GM19023 (cell line): Measurements from ENCODE around the gene FFAR3.
"Not testable (repeated sequence)": the region's sequence is repeated elsewhere in the genome, so short reads cannot be mapped to it uniquely, and the experiment has no call there.

ENCODE experiments used
- ATAC-seq: cut with Tn5 transposase; IDR thresholded peaks from one replicate; pipeline ENCODE4 v1.9.1; 2021; ENCODE audit warnings: mild to moderate bottlenecking, moderate library complexity; ENCODE audit not compliant: unreplicated experiment

FFAR3 gene

DNA sequence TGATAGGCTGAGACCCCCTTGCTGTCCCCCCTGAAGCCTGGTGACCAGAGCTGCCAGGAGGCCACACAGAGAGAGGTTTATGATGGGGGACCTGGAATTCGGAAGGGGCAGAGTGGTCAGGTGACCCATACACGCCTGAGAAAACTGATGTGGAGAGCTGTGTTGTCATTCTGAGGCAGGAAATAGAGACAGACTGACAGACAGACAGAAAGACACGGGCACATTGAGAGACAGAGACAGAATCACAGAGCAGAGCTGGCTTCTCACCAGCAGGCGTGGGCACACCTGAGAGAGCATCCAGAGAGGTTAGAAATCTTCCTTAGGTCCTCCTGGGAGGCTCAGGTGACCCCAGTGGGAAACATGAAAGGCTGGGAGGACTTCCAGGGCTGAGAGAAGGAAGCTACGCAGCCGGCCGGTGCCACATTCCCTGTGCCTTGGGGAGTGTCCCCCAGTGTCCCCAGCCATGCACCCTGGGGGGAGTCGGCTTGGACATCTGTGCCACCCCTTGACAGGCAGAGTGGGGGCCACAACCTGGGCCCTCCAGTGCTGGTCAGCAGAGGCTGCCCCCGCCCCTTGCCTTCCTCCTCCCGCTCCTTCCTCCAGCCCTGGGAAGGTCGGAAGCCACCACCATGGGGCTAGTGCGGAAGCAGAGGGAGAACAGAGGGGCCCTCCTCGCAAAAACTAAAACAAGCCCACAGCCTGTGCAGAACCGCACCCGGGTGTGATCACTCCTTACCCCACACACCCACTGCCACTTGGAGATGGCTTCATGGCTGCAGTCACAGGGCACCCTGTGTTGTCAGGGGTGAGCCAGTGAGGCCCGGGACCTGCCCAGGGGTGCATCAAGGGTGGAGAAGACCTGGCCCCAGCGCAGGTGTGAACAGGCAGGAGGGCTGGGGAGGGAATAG is 8.4 kb upstream of the FFAR3 start:
- ATAC-seq: no peak

DNA sequence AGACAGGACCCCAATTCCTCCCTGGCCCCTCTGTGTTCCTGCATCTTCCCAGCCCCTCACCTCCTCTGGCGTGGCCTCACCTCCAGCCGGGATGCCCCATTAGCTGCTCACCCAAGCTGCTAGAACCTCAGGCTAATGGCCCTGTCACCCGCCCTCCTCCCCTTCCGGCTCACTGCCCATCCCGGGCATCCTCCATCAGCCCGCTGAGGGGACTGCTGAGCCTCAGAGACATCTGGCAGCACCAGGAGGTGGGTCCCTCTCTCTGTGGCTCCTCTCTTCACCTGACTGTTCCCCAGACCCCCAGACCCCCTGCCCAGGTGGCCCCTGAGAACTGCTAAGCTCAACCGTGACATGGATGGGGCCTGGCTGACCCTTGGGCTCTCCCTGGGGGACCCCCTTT is 7.7 kb upstream of the FFAR3 start:
- ATAC-seq: no peak

DNA sequence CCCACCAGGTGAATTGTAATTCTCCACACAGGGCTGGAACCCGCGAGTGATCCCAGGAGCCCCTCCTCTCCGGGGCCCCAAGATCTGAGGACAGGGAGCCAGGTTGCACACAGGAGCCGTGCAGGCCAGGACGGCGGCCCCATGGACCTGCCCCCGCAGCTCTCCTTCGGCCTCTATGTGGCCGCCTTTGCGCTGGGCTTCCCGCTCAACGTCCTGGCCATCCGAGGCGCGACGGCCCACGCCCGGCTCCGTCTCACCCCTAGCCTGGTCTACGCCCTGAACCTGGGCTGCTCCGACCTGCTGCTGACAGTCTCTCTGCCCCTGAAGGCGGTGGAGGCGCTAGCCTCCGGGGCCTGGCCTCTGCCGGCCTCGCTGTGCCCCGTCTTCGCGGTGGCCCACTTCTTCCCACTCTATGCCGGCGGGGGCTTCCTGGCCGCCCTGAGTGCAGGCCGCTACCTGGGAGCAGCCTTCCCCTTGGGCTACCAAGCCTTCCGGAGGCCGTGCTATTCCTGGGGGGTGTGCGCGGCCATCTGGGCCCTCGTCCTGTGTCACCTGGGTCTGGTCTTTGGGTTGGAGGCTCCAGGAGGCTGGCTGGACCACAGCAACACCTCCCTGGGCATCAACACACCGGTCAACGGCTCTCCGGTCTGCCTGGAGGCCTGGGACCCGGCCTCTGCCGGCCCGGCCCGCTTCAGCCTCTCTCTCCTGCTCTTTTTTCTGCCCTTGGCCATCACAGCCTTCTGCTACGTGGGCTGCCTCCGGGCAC is 6.7 kb upstream of the FFAR3 start:
- ATAC-seq: no peak

DNA sequence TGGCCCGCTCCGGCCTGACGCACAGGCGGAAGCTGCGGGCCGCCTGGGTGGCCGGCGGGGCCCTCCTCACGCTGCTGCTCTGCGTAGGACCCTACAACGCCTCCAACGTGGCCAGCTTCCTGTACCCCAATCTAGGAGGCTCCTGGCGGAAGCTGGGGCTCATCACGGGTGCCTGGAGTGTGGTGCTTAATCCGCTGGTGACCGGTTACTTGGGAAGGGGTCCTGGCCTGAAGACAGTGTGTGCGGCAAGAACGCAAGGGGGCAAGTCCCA is 6.1 kb upstream of the FFAR3 start:
- ATAC-seq: no peak

DNA sequence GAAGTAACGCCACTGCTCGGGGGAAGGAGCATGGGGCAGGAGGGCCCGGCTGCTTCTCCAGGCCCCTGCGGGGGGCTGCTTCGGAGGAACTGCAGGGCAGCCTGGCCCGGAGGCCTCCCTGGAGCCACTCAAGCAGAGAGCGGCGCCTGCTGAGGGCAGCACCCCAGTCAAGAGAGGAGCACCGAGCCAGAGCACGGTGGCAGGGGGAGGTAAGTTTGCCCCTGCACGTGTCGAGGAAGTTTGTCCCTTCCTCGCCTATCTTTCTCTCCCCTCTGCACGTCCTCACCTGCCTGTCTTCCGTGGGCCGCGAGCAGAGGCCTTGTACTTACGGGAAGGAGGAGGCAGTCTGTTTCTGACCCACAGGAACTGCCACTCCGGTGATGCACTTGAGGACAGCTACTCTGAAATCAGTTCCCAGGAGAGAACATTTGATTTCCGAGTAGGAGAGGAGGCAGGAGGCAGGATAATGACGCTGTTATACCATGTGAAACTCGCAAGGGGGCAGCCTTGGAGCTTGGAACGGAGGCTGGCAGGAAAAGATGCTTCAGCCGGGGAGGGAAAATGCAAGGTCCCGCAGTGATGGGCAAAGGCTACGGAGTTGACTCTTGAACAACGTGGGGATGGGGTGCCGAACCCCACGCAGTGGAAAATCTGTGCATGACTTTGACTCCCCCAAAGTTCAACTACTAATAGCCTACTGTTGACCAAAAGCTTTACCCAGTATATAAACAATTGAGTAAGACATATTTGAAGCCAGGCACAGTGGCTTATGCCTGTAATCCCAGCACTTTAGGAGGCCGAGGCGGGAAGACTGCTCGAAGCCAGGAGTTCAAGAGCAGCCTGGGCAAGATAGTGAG is 5.6 kb upstream of the FFAR3 start:
- ATAC-seq: no peak

DNA sequence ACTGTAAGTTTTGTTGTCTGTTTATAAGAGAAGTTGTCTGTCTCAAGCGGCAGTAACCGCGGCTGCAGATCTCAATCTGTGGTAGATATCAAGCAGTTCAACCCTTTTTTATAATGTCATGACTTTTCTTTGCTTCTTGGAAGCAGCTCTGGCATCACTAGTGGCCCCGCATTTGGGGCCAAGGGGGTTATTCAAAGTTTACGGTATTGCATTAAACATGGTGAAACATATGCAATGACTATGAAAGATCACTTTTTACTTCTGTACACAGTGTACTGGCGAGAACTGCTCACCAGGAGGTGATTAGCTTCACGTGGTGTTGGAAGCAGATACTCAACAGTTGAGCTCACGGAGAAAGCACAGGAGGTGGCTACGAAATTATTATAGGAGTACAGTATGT is 4.6 kb upstream of the FFAR3 start:
- no peak for ATAC-seq

DNA sequence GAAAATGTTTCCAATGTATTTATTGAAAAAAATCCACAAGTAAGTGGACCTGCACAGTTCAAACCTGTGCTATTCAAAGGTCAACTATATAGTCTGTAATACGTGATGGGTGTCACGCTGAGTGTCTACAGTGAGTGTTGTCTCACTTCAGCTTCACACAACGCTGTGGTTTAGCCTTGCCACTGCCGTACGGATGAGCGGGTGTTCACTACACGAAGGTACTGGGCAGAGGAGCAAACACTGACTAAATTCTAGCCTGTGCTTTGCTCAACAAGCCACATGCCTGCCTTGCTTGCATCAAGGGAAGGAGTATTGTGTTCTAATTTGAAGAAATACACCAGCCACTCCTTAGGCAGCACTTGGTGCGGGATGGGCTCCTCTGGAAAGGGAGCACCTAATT is 3.4 kb upstream of the FFAR3 start:
- no peak for ATAC-seq

DNA sequence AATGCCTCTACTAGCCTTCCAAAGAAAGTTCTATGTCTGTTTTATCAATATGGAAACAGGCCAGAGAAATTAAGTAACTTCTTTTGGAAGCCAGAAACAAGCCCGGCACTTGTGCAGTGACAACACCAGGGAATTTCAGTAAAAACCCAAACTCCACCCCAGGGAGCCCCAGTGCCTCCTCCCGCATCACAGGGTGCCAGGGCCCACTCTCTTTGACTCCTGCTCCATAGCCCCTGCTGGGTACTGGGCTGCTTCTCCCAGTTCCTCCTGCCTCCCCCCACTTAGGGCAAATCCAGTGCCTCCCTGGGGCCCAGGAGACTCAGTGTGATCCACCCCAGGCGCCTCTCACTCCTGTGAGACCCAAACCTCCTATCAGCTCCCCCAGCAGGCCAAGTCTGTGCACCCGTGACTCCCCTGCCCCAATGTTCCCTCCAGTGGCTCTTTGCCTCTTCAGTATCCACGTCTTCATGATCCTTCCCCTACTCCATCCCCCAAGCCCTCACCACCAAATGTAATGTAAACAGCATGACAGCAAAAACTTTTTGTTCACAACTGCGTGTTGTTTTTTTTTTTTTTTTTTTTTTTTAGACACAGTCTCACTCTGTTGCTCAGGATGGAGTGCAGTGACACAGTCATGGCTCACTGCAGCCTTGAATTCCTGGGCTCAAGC is 2.3 kb upstream of the FFAR3 start:
- no peak for ATAC-seq

DNA sequence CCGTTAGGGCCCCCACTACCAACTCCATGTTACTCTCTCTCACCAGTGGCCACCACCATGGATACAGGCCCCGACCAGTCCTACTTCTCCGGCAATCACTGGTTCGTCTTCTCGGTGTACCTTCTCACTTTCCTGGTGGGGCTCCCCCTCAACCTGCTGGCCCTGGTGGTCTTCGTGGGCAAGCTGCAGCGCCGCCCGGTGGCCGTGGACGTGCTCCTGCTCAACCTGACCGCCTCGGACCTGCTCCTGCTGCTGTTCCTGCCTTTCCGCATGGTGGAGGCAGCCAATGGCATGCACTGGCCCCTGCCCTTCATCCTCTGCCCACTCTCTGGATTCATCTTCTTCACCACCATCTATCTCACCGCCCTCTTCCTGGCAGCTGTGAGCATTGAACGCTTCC is 574 bp downstream of the FFAR3 start:
- not testable (repeated sequence) for ATAC-seq

DNA sequence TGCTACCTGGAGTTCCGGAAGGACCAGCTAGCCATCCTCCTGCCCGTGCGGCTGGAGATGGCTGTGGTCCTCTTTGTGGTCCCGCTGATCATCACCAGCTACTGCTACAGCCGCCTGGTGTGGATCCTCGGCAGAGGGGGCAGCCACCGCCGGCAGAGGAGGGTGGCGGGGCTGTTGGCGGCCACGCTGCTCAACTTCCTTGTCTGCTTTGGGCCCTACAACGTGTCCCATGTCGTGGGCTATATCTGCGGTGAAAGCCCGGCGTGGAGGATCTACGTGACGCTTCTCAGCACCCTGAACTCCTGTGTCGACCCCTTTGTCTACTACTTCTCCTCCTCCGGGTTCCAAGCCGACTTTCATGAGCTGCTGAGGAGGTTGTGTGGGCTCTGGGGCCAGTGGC is 1.1 kb downstream of the FFAR3 start:
- not testable (repeated sequence) for ATAC-seq

DNA sequence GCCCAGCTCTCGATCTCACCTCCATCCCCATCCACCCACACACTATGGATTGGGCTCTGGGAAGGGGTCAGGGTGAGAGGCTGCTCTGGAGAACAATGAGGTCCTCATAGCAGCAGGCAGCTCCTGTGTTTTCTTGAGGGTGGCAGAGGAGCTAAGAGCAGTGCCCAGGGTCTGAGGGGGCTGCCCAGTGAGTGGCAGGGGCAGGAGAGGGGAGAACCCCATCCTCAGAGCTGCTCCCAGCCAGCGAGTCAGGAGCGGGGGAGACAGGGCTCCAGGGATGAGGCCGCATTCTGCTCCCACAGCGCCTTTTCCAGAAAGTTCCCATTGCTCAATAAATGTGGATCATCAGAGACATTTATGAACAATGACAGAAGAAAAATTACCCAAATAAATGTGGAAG is 1.8 kb downstream of the FFAR3 start:
- ATAC-seq: not testable (repeated sequence)

DNA sequence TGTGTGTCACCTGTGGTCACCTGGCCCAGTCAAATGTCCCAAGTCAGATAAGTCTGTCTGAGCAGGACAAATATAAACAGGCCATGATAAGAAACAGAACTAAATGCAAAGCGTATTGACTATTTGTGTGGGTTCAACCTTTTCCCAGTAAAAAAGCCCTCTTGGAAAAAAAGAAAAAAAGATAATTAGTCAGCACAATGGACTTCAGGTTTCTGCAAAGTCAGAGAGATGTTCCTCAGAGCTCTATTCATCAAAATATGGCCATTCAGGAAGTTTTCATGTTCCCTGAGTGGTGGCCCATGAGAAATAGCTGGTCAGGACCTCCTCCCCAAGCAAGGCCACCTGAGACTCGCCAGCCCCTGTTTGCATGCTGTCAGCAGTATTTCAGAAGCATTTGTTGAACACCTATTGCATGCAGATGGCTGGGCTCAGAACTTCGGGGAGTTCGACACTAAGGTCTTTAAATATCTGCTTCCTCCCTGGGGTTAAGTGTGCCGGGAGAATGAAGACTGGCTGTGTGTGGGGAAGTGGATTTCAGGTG is 2.7 kb downstream of the FFAR3 start:
- ATAC-seq: no peak

DNA sequence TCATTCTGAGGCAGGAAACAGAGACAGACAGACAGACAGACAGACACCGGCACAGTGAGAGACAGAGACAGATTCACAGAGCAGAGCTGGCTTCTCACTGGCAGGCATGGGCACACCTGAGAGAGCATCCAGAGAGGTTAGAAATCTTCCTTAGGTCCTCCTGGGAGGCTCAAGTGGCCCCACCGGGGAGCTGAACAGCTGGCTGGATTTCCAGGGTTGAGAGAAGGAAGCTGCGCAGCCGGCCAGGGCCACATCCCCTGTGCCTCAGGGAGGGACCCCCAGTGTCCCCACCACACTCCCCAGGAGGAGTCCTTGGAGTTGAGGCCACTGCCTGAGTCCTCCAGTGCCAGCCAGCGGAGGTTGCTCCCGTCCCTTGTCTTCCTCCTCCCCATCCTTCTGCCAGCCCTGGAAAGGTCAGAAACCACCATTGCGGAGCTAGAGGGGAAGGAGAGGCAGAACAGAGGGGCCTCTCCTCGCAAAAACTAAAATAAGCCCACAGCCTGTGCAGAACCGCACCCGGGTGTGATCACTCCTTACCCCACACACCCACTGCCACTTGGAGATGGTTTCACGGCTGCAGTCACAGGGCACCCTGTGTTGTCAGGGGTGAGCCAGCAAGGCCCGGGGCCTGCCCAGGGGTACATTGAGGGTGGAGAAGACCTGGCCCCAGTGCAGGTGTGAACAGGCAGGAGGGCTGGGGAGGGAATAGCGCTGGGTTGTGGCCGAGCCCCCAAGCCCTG is 4.2 kb downstream of the FFAR3 start:
- no peak for ATAC-seq

DNA sequence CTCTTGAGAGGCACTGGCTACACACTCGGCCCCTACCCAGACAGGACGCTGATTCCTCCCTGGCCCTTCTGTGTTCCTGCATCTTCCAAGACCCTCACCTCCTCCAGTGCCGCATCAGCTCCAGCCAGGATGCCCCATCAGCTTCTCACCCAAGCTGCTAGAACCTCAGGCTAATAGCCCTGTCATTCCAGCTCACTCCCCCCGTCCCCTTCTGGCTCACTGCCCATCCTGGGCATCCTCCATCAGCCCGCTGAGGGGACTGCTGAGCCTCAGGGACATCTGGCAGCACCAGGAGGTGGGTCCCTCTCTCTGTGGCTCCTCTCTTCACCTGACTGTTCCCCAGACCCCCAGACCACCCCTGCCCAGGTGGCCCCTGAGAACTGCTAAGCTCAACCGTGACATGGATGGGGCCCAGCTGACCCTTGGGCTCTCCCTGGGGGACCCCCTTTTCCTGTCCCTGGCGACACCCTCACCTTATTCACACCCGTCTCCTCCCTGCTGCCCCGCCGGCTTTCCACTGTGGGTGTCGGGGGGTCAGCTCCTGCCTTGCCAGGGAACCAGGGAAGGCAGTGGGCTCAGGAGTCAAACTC is 4.8 kb downstream of the FFAR3 start:
- ATAC-seq: no peak

DNA sequence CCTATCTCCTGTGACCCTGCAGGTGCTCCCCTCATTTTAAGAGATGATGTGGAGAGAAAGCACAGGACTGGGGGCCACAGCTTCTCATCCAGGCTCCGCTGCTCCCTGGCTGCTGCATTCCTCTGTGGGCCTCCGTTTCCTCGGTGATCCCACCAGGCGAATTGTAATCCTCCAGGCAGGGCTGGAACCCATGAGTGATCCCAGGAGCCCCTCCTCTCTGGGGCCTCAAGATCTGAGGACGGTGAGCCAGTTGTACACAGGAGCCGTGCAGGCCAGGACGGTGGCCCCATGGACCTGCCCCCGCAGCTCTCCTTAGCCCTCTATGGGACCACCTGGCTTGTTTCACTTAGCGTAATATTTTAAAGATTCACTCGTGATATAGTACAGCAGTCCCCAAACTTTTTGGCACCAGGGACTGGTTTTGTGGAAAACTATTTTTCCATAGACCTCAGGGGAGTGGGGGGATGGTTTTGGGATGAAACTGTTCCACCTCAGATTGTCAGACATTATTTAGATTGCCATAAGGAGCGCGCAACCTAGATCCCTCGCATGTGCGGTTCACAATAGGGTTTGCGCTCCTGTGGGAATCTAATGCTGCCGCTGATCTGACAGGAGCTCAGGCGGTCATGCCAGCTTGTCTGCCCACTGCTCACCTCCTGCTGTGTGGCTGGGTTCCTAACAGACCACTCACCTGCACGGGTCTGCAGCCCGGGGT is 5.6 kb downstream of the FFAR3 start:
- ATAC-seq: no peak

DNA sequence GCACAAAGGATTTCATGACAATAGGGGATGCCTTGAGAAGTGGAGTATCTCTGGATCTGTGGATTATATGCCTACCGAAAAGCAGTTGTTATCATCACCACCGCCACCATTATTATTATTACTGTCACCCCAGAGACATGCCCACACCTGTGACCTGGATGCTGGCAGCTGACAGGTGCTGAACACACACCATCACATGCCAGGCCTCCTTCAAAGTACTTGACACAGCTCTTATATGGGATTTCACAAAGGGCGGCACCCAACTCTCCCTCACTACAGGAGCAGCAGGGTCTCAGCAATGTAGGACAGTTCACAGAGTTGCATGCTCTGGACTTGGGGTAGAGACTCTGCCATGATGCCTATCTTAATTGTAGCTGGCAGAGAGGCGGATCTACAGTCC is 7.0 kb downstream of the FFAR3 start:
- ATAC-seq: no peak

DNA sequence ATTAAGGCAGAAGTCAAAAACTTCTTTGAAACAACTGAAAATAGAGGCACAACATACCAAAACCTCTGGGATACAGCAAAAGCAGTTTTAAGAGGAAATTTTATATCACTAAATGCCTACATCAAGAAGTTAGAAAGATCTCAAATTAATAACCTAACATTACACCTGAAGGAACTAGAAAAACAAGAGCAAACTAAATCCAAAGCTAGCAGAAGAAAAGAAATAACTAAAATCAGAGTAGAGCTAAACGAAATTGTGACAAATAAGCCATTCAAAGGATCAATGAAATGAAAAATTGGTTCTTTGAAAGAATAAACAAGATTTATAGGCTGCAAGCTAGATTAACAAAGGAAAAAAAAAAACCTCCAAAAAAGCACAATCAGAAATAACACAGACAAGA is 10.1 kb downstream of the FFAR3 start:
- no peak for ATAC-seq

DNA sequence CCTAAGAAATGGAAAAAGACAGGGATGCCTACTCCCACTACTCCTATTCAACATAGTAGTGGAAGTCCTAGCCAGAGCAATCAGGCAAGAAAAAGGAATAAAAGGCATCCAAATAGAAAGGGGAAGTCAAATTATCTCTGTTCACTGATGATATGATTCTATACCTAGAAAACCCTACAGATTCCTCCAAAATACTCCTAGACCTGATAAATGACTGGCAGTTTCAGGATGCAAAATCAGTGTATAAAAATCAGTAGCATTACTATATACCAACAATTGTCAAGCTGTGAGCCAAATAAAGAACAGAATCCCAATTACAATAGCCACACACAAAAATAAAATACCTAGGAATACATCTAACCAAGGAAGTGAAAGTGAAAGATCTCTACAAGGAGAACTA is 11.3 kb downstream of the FFAR3 start:
- no peak for ATAC-seq

DNA sequence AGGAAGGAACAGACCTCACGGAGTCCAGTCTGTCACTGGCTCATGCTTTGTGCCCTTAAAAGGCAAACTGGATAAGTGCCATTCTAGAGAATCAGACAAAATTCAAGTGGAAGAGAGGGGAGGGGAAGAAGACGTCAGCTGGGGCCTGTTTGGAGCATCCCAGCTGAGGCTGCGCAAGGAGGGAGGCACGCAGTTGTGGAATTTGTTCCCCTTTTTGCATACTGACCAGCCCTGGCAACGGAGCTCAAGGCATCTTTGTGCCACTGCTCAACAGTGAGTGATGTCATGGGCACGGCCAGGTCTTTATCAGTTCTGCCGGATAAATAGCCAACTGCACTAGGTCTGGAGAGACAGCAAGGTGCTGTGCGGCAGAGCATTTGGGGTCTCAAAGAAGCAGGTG is 12.5 kb downstream of the FFAR3 start, which contains the start of gene GPR42:
GPR42 (plus strand) TSS at position 347 of the 400 bp plus-strand sequence. CDS start 292 bp downstream, outside the sequence.
- no peak for ATAC-seq
